ENCODE results near the gene DDIAS.
"Not testable (repeated sequence)": the region's sequence is repeated elsewhere in the genome, so short reads cannot be mapped to it uniquely, and the experiment has no call there.

DDIAS gene

GRCh38 chr11:82901165-82901921, at the start of gene DDIAS:
DDIAS (plus strand) TSS chr11:82901736; CDS start chr11:82914739, 13,003 bp downstream.
- H3K36me3 ChIP-seq = no peaks in the 10 kb centered on the region
- no peaks in the 10 kb centered on the region for H3K9me3 ChIP-seq
- peak; percentile 97 to 98 for DNase-seq
- intact Hi-C loops (cut with DNase I; ENCODE audit: low total_unique reads) = loop anchor here (10.0 kb wide), 4 partner anchors 163 to 383 kb away; partner anchors contain the start of genes ANKRD42, CCDC90B and PCF11
- peaks cover 0 to 23% (median 16%) of the 10 kb centered on the region in 4 donors for H3K4me1 ChIP-seq
- no peaks in the 10 kb centered on the region for H3K27me3 ChIP-seq
- H3K27ac ChIP-seq = peak within 1 kb of the TSS; percentile 93 to 94
- peak within 1 kb of the TSS; percentile 73 to 76 for H3K4me3 ChIP-seq
- TF ChIP-seq, protein P1, sequence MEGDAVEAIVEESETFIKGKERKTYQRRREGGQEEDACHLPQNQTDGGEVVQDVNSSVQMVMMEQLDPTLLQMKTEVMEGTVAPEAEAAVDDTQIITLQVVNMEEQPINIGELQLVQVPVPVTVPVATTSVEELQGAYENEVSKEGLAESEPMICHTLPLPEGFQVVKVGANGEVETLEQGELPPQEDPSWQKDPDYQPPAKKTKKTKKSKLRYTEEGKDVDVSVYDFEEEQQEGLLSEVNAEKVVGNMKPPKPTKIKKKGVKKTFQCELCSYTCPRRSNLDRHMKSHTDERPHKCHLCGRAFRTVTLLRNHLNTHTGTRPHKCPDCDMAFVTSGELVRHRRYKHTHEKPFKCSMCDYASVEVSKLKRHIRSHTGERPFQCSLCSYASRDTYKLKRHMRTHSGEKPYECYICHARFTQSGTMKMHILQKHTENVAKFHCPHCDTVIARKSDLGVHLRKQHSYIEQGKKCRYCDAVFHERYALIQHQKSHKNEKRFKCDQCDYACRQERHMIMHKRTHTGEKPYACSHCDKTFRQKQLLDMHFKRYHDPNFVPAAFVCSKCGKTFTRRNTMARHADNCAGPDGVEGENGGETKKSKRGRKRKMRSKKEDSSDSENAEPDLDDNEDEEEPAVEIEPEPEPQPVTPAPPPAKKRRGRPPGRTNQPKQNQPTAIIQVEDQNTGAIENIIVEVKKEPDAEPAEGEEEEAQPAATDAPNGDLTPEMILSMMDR (IDR thresholded peaks at IDR 0.05) = peak in 1 of 2 experiments; percentile 35

GRCh38 chr11:82854242-82854641, 47.3 kb upstream of the DDIAS start:
- intact Hi-C loops (cut with DNase I; ENCODE audit: low total_unique reads) = no loop called here
- H3K4me3 ChIP-seq = no peak overlapping the region
- H3K27ac ChIP-seq = no peak overlapping the region
- TF ChIP-seq, protein P1 (IDR thresholded peaks at IDR 0.05) = no peak
- H3K9me3 ChIP-seq = no peaks in the 10 kb centered on the region
- peaks cover under 1 to 11% (median 6%) of the 10 kb centered on the region in 3 donors for H3K36me3 ChIP-seq
- H3K27me3 ChIP-seq = no peaks in the 10 kb centered on the region
- DNase-seq = no peak
- peaks cover 0 to 22% (median 2%) of the 10 kb centered on the region in 4 donors for H3K4me1 ChIP-seq

DNA sequence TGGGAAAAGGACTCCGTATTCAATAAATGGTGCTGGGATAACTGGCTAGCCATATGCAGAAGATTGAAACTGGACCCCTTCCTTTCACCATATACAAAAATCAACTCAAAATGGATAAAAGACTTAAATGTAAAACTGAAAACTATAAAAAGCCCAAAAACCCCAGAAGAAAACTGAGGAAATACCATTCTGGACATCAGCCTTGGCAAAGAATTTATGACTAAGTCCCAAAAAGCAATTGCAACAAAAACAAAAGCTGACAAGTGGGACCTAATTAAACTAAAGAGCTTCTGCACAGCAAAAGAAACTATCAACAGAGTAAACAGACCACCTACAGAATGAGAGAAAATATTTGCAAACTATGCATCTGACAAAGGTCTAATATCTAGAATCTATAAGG, 46.6 kb upstream of the DDIAS start:
- H3K27me3 ChIP-seq; H3K27ac ChIP-seq; H3K9me3 ChIP-seq; intact Hi-C loops (cut with DNase I; ENCODE audit: low total_unique reads); H3K36me3 ChIP-seq; H3K4me3 ChIP-seq; DNase-seq: not testable (repeated sequence)
- peaks cover 0 to 24% (median 2%) of the 10 kb centered on the region in 4 donors for H3K4me1 ChIP-seq

- no peaks in the 10 kb centered on the region for H3K27me3 ChIP-seq
- H3K36me3 ChIP-seq = no peaks in the 10 kb centered on the region
- H3K4me3 ChIP-seq = no peak overlapping the region
- peaks cover 0 to 24% (median 2%) of the 10 kb centered on the region in 4 donors for H3K4me1 ChIP-seq
- H3K9me3 ChIP-seq = no peaks in the 10 kb centered on the region
- no peak for DNase-seq
- no peak overlapping the region for H3K27ac ChIP-seq
- TF ChIP-seq, protein P1 (IDR thresholded peaks at IDR 0.05) = no peak
- intact Hi-C loops (cut with DNase I; ENCODE audit: low total_unique reads) = no loop called here
Measured at GRCh38 chr11:82855616-82856015, 45.9 kb upstream of the DDIAS start.

GRCh38 chr11:82857145-82857544, 44.4 kb upstream of the DDIAS start:
- no peak overlapping the region for H3K4me3 ChIP-seq
- H3K36me3 ChIP-seq = no peaks in the 10 kb centered on the region
- peaks cover 0 to 24% (median 2%) of the 10 kb centered on the region in 4 donors for H3K4me1 ChIP-seq
- DNase-seq = no peak
- H3K9me3 ChIP-seq = no peaks in the 10 kb centered on the region
- intact Hi-C loops (cut with DNase I; ENCODE audit: low total_unique reads) = no loop called here
- TF ChIP-seq, protein P1 (IDR thresholded peaks at IDR 0.05) = no peak
- no peak overlapping the region for H3K27ac ChIP-seq
- H3K27me3 ChIP-seq = no peaks in the 10 kb centered on the region

- Histone ChIP-seq H3K27ac (peak overlapping the region; percentile 35 to 38), H3K27me3 (no peaks in the 10 kb centered on the region), H3K4me1 (peaks cover 0 to 24% (median 2%) of the 10 kb centered on the region in 4 donors), H3K36me3 (no peaks in the 10 kb centered on the region), H3K4me3 (no peak overlapping the region), H3K9me3 (no peaks in the 10 kb centered on the region)
- DNase-seq = no peak
- intact Hi-C loops (cut with DNase I; ENCODE audit: low total_unique reads) = no loop called here
- TF ChIP-seq, protein P1 (IDR thresholded peaks at IDR 0.05) = no peak
Measured at GRCh38 chr11:82858133-82858532, 43.4 kb upstream of the DDIAS start.

Data from tibial artery (tissue), 4 donors.